ENCODE data around the gene TLCD3B. TPM values are rescaled to one million over a fixed set of nuclear protein-coding genes. Genes with fewer than 3 reads are reported as not detected.
"Not testable (repeated sequence)": the region's sequence is repeated elsewhere in the genome, so short reads cannot be mapped to it uniquely, and the experiment has no call there.

The TLCD3B gene
- total RNA-seq, 2 experiments from 2014 or later = 4.3 to 17.6 TPM

- ChIA-PET POLR2A (no interaction called here), CTCF (ENCODE audit: unreplicated experiment) (no interaction called here)
- H3K4me2 ChIP-seq (ENCODE audit: low read length) = no peak overlapping the region
These were observed 13.8 kb downstream of the TLCD3B start for GRCh38 chr16:30017277-30017656.

DNA sequence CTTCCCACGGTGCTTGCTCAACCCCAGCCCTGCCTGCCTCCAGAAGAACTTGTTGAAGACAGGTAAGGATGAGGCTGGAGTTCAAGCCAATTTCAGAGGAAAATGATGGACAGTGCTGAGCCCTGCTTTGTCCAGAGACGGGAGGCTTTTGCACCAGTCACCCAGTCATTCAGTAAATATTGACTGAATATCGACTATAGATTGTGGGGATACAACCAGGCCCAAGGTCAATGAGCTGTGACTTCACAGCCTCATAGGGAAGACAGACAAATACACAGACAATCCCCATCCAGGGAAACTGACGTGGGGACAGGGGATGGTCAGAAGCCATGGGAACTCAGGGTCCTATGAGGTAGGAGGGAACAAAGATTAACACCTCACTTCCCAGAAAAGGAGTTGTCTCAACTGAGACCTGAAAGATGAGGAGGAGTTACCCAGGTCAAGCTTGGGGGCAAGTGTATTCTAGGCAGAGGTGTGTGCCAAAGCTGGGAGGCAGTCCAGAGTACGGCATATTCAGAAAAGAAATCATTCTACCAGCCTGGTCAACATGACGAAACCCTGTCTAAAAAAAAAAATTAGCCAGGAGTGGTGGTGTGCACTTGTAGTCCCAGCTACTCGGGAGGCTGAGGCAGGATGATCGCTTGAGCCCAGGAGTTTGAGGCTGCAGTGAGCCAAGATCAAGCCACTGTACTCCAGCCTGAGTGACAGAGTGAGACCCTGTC lies 14.4 kb downstream of the TLCD3B start:
- intact Hi-C loops (cut with micrococcal nuclease; ENCODE audit: unreplicated experiment) = no loop called here
- POLR2A ChIA-PET = no interaction called here

More at GRCh38 chr16:30017277-30017656, 13.8 kb downstream of the TLCD3B start:
- no peak for TF ChIP-seq EZH2phosphoT487 (IDR thresholded peaks at IDR 0.05; ENCODE audit: borderline replicate concordance, low read depth, low read length)
- TF ChIP-seq CTCF (conservative IDR thresholded peaks at IDR 0.05; ENCODE audit: low read length) = no peak
- no peaks in the 10 kb centered on the region for H4K20me1 ChIP-seq (ENCODE audit: insufficient read depth, low read length)
- H3K9me2 ChIP-seq (ENCODE audit: insufficient read depth, low read length) = no peaks in the 10 kb centered on the region
- H3K36me3 ChIP-seq (ENCODE audit: insufficient read depth, low read length) = no peaks in the 10 kb centered on the region
- intact Hi-C loops (cut with micrococcal nuclease; ENCODE audit: unreplicated experiment) = no loop called here
- no peak overlapping the region for H3K27ac ChIP-seq (ENCODE audit: low read depth, low read length, poor library complexity, severe bottlenecking)
- no peaks in the 10 kb centered on the region for H3K79me2 ChIP-seq (ENCODE audit: insufficient read depth, low read depth, low read length)
- no TSS peak for BruUV-seq (replicated peaks)
- no peak overlapping the region for H2AFZ ChIP-seq (ENCODE audit: low read length)
- DNase-seq (ENCODE audit: low spot score) = no peak
- no peaks in the 10 kb centered on the region for H3K4me1 ChIP-seq (ENCODE audit: insufficient read depth, low read length, poor library complexity, severe bottlenecking)
- H3K9me3 ChIP-seq (ENCODE audit: low read length) = no peaks in the 10 kb centered on the region
- H3K4me3 ChIP-seq (ENCODE audit: low read depth, low read length, poor library complexity, severe bottlenecking) = no peak overlapping the region

GRCh38 chr16:30015450-30015849 lies 15.6 kb downstream of the TLCD3B start:
- POLR2A ChIA-PET; H3K4me3 ChIP-seq (ENCODE audit: low read depth, low read length, poor library complexity, severe bottlenecking); H2AFZ ChIP-seq (ENCODE audit: low read length); H3K9me2 ChIP-seq (ENCODE audit: insufficient read depth, low read length); H3K27ac ChIP-seq (ENCODE audit: low read depth, low read length, poor library complexity, severe bottlenecking); H3K36me3 ChIP-seq (ENCODE audit: insufficient read depth, low read length); DNase-seq (ENCODE audit: low spot score); H3K79me2 ChIP-seq (ENCODE audit: insufficient read depth, low read depth, low read length); BruUV-seq (replicated peaks); H3K4me1 ChIP-seq (ENCODE audit: insufficient read depth, low read length, poor library complexity, severe bottlenecking); H3K9me3 ChIP-seq (ENCODE audit: low read length); intact Hi-C loops (cut with micrococcal nuclease; ENCODE audit: unreplicated experiment); CTCF ChIA-PET (ENCODE audit: unreplicated experiment); H3K4me2 ChIP-seq (ENCODE audit: low read length); H4K20me1 ChIP-seq (ENCODE audit: insufficient read depth, low read length): not testable (repeated sequence)

More for the DNA sequence above, 14.4 kb downstream of the TLCD3B start:
- no peaks in the 10 kb centered on the region for H3K4me1 ChIP-seq (ENCODE audit: insufficient read depth, low read length, poor library complexity, severe bottlenecking)
- DNase-seq (ENCODE audit: low spot score) = no peak
- BruUV-seq (replicated peaks) = no TSS peak
- H3K27ac ChIP-seq (ENCODE audit: low read depth, low read length, poor library complexity, severe bottlenecking) = no peak overlapping the region
- no peaks in the 10 kb centered on the region for H3K36me3 ChIP-seq (ENCODE audit: insufficient read depth, low read length)
- no peaks in the 10 kb centered on the region for H4K20me1 ChIP-seq (ENCODE audit: insufficient read depth, low read length)
- no peaks in the 10 kb centered on the region for H3K9me3 ChIP-seq (ENCODE audit: low read length)
- CTCF ChIA-PET (ENCODE audit: unreplicated experiment) = no interaction called here
- no peak overlapping the region for H2AFZ ChIP-seq (ENCODE audit: low read length)
- no peaks in the 10 kb centered on the region for H3K79me2 ChIP-seq (ENCODE audit: insufficient read depth, low read depth, low read length)
- H3K4me2 ChIP-seq (ENCODE audit: low read length) = no peak overlapping the region
- no peaks in the 10 kb centered on the region for H3K9me2 ChIP-seq (ENCODE audit: insufficient read depth, low read length)
- TF ChIP-seq CTCF (conservative IDR thresholded peaks at IDR 0.05; ENCODE audit: low read length) (no peak), EZH2phosphoT487 (IDR thresholded peaks at IDR 0.05; ENCODE audit: borderline replicate concordance, low read depth, low read length) (no peak)
- no peak overlapping the region for H3K4me3 ChIP-seq (ENCODE audit: low read depth, low read length, poor library complexity, severe bottlenecking)

DNA sequence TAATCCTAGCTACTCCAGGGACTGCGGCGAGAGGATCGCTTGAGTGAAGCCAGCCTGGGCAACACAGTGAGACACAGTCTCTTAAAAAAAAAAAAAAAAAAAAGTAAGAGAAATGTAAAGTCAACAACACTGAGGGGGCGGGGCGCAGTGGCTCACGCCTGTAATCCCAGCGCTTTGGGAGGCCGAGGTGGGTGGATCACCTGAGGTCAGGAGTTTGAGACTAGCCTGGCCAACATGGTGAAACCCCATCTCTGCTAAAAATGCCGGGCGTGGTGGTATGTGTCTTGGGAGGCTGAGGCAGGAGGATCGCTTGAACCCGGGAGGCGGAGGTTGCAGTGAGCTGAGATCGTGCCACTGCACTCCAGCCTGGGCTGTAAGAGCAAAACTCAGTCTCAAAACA lies 18.5 kb downstream of the TLCD3B start:
- CTCF ChIA-PET (ENCODE audit: unreplicated experiment) = not testable (repeated sequence)

More for the DNA sequence above, 18.5 kb downstream of the TLCD3B start:
- H2AFZ ChIP-seq (ENCODE audit: low read length); H3K9me2 ChIP-seq (ENCODE audit: insufficient read depth, low read length); H3K9me3 ChIP-seq (ENCODE audit: low read length); DNase-seq (ENCODE audit: low spot score); H3K36me3 ChIP-seq (ENCODE audit: insufficient read depth, low read length); H4K20me1 ChIP-seq (ENCODE audit: insufficient read depth, low read length); H3K4me3 ChIP-seq (ENCODE audit: low read depth, low read length, poor library complexity, severe bottlenecking); H3K4me2 ChIP-seq (ENCODE audit: low read length); H3K4me1 ChIP-seq (ENCODE audit: insufficient read depth, low read length, poor library complexity, severe bottlenecking); BruUV-seq (replicated peaks); H3K79me2 ChIP-seq (ENCODE audit: insufficient read depth, low read depth, low read length); intact Hi-C loops (cut with micrococcal nuclease; ENCODE audit: unreplicated experiment); H3K27ac ChIP-seq (ENCODE audit: low read depth, low read length, poor library complexity, severe bottlenecking): not testable (repeated sequence)
- POLR2A ChIA-PET = interaction anchor here (0.6 to 0.7 kb wide), 4 partner anchors 13 to 1137 kb away, joined by 3 to 5 read pairs (median 3); no protein-coding TSS in a partner anchor
